Endothelial cell of umbilical vein (primary cell): ENCODE measurements around the gene DVL3. TPM values are rescaled to one million over a fixed set of nuclear protein-coding genes. Genes with fewer than 3 reads are reported as not detected.

Experiments
- BruUV-seq: library from RNA; stranded (reverse); fragments of 400-500 nt; replicated peaks from 2 replicates; lab custom pipeline; 2021; lab: Mats Ljungman, UMichigan
- CTCF ChIA-PET: fragments of 300-600, 350-600 bp; sonication (Branson Sonifier 250); formaldehyde crosslinking; loops from one replicate; lab custom pipeline; 2021; ENCODE audit warnings: antibody characterized with exemption, inconsistent platforms; lab: Charles Lee
- POLR2A ChIA-PET: fragments of 300-600, 350-600 bp; sonication (Branson Sonifier 250); formaldehyde crosslinking; loops from one replicate; lab custom pipeline; 2021; ENCODE audit warnings: antibody characterized with exemption, inconsistent platforms; lab: Charles Lee
- DNase-seq: peaks from one replicate; pipeline ENCODE4 v3.0.0-alpha.2; 2011; ENCODE audit warnings: low read depth, low spot score
- FAIRE-seq: peaks from 2 replicates; lab custom pipeline; 2011; peaks lifted over from hg19 to GRCh38; lab: Jason Lieb, UNC
- H2AFZ ChIP-seq: 2 replicates; pipeline ENCODE4 v1.6.0; 2012; ENCODE audit warnings: low read depth, low read length, control low read depth, inconsistent platforms
- H3K27ac ChIP-seq: 2 replicates; pipeline ENCODE4 v1.5.1; 2011; ENCODE audit warnings: low read depth, mild to moderate bottlenecking, control low read depth, low read length, moderate library complexity; ENCODE audit not compliant: insufficient read depth
- H3K27me3 ChIP-seq, 2 experiments: 2 replicates each; pipeline versions ENCODE4 v1.6.0 to v1.6.1; 2011; ENCODE audit warnings: low read length in 2 of 2, mixed read lengths in 1 of 2; ENCODE audit not compliant: control insufficient read depth in 2 of 2, insufficient read depth in 2 of 2
- H3K36me3 ChIP-seq, 2 experiments: 2 replicates in 1 of 2; 3 replicates in 1 of 2; pipeline ENCODE4 v1.5.1; 2011; ENCODE audit warnings: low read length in 2 of 2, mild to moderate bottlenecking in 1 of 2, moderate library complexity in 1 of 2; ENCODE audit not compliant: control insufficient read depth in 2 of 2, insufficient read depth in 2 of 2; ENCODE audit errors: extremely low read depth in 1 of 2
- H3K4me1 ChIP-seq: 3 replicates; pipeline ENCODE4 v1.5.1; 2011; ENCODE audit warnings: mild to moderate bottlenecking, low read length; ENCODE audit not compliant: control insufficient read depth, insufficient read depth; ENCODE audit errors: extremely low read depth
- H3K4me2 ChIP-seq: 2 replicates; pipeline ENCODE4 v1.6.1; 2011; ENCODE audit warnings: low read length, control low read depth, mixed read lengths; ENCODE audit not compliant: insufficient read depth
- H3K4me3 ChIP-seq, 3 experiments: fragments of 200-600 bp in 1 of 3; sonication (generic), shearing (Covaris generic) in 1 of 3; replicated peaks in 1 of 3; 2 replicates each; pipeline ENCODE4 v1.5.1; 2011 to 2016; ENCODE audit warnings: control low read depth in 3 of 3, low read length in 3 of 3, mild to moderate bottlenecking in 2 of 3, inconsistent platforms in 1 of 3, low read depth in 1 of 3, moderate library complexity in 1 of 3; ENCODE audit not compliant: insufficient read depth in 1 of 3
- H3K79me2 ChIP-seq: 2 replicates; pipeline ENCODE4 v1.6.0; 2012; ENCODE audit warnings: low read length, inconsistent platforms; ENCODE audit not compliant: control insufficient read depth, insufficient read depth
- H3K9ac ChIP-seq: replicated peaks from 2 replicates; pipeline ENCODE3; 2011; ENCODE audit warnings: low read length, control low read depth; ENCODE audit not compliant: insufficient read depth; ENCODE audit errors: extremely low read depth
- H3K9me1 ChIP-seq: replicated peaks from 3 replicates; pipeline ENCODE4 v1.6.0; 2011; ENCODE audit warnings: mild to moderate bottlenecking, low read length; ENCODE audit not compliant: control insufficient read depth, insufficient read depth; ENCODE audit errors: extremely low read depth
- H3K9me3 ChIP-seq: replicated peaks from 2 replicates; pipeline ENCODE4 v1.5.1; 2012; ENCODE audit warnings: low read length, inconsistent platforms; ENCODE audit not compliant: control insufficient read depth, insufficient read depth
- H4K20me1 ChIP-seq: replicated peaks from 2 replicates; pipeline ENCODE3; 2011; ENCODE audit warnings: mild to moderate bottlenecking, low read length; ENCODE audit not compliant: control insufficient read depth, insufficient read depth; ENCODE audit errors: extremely low read depth
- EZH2 ChIP-seq: IDR thresholded peaks from 2 replicates; pipeline ENCODE4 v1.6.1; 2012; ENCODE audit warnings: borderline replicate concordance, low read depth, mild to moderate bottlenecking, moderate library complexity, low read length, inconsistent platforms; ENCODE audit not compliant: severe bottlenecking
- FOS ChIP-seq: IDR thresholded peaks from 2 replicates; pipeline ENCODE4 v1.6.1; 2011; ENCODE audit warnings: mild to moderate bottlenecking, low read length, moderate library complexity, borderline replicate concordance; ENCODE audit not compliant: insufficient read depth
- GATA2 ChIP-seq: IDR thresholded peaks from 2 replicates; pipeline ENCODE4 v1.7.0; 2011; ENCODE audit warnings: low read depth, mild to moderate bottlenecking, moderate library complexity, mixed read lengths, low read length; ENCODE audit not compliant: insufficient read length, insufficient read depth
- JUN ChIP-seq: IDR thresholded peaks from 2 replicates; pipeline ENCODE4 v1.6.1; 2011; ENCODE audit warnings: borderline replicate concordance, low read depth; ENCODE audit not compliant: insufficient read length, insufficient read depth
- MYC ChIP-seq: IDR thresholded peaks from one replicate; pipeline ENCODE4 v1.6.1; 2011; ENCODE audit warnings: mild to moderate bottlenecking, low read depth, low read length
- POLR2A ChIP-seq: IDR thresholded peaks from 2 replicates; pipeline ENCODE4 v1.6.1; 2012; ENCODE audit warnings: low read depth, mild to moderate bottlenecking, control low read depth, low read length
- POLR2AphosphoS5 ChIP-seq: IDR thresholded peaks from 2 replicates; pipeline ENCODE4 v1.6.1; 2012; ENCODE audit warnings: low read depth, mild to moderate bottlenecking, control low read depth, low read length, moderate library complexity; ENCODE audit not compliant: insufficient read depth
- dilution Hi-C: fragments of 300-500 bp; cut with MboI; formaldehyde crosslinking; loops from one replicate; pipeline ENCODE4 v1.15.0; 2019; ENCODE audit warnings: low sequenced_read_pairs; ENCODE audit not compliant: extremely low pct_ligation_motif_present
- intact Hi-C: fragments of 100-400 bp; cut with micrococcal nuclease; formaldehyde crosslinking; loops from one replicate; pipeline ENCODE4 v1.10.0; 2022
- polyA plus RNA-seq, 4 experiments: library from polyadenylated mRNA; depleted of rRNA in 3 of 4; stranded (reverse) in 3 of 4; unstranded in 1 of 4; fragments of >200 nt; gene quantifications; 2 replicates each; pipeline versions ENCODE4 v1.2.1 to v1.2.3, GENCODE V29; 2011 to 2012; ENCODE audit warnings: missing spikeins in 1 of 4
- total RNA-seq: library from RNA; stranded (reverse); gene quantifications from 2 replicates; pipeline ENCODE4 v1.2.3, GENCODE V29; 2021
- TF ChIP-seq, protein P1 (sequence below): IDR thresholded peaks from 2 replicates; pipeline ENCODE4 v1.6.1; 2011; ENCODE audit not compliant: insufficient read depth, insufficient read length
- TF ChIP-seq, protein P2 (sequence below), 2 donors: IDR thresholded peaks; 1 replicate in 1 of 2; 2 replicates in 1 of 2; pipeline ENCODE4 v1.5.1; 2011; ENCODE audit warnings: low read length in 2 of 2, mild to moderate bottlenecking in 2 of 2, moderate library complexity in 2 of 2, control low read depth in 1 of 2, inconsistent platforms in 1 of 2, low read depth in 1 of 2; ENCODE audit not compliant: insufficient read depth in 1 of 2; ENCODE audit errors: extremely low read depth in 1 of 2

DVL3 gene
- total and polyA plus RNA-seq, 2 donors (not counting 3 experiments of a cell fraction or from before 2014, with no cell fraction given) = 43.8 to 59.0 TPM

DNA sequence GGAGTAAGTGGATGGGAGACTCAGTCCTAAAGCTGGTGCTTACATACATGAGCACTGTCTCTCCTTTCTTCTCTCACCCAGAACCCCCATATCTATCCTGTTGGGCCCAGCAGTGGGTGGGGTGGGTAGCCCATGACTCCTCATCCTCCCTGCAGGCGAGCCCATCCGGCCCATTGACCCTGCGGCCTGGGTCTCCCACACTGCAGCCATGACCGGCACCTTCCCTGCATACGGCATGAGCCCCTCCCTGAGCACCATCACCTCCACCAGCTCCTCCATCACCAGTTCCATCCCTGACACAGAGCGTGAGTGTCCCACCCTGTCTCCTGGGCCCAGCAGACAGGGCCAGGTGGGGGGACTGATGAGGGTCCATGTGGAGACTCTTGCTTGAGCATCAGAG, 11.5 kb downstream of the DVL3 start:
- peaks cover 8 to 64% of the 10 kb centered on the region in 2 experiments for H3K36me3 ChIP-seq
- H3K9me3 ChIP-seq = no peaks in the 10 kb centered on the region
- no peak overlapping the region for H3K9ac ChIP-seq
- no peak overlapping the region for H3K4me2 ChIP-seq
- DNase-seq (no peak), FAIRE-seq (no peak)
- TF ChIP-seq, protein P1, sequence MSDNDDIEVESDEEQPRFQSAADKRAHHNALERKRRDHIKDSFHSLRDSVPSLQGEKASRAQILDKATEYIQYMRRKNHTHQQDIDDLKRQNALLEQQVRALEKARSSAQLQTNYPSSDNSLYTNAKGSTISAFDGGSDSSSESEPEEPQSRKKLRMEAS = no peak
- TF ChIP-seq JUN (no peak), GATA2 (no peak)
- TF ChIP-seq, protein P2, sequence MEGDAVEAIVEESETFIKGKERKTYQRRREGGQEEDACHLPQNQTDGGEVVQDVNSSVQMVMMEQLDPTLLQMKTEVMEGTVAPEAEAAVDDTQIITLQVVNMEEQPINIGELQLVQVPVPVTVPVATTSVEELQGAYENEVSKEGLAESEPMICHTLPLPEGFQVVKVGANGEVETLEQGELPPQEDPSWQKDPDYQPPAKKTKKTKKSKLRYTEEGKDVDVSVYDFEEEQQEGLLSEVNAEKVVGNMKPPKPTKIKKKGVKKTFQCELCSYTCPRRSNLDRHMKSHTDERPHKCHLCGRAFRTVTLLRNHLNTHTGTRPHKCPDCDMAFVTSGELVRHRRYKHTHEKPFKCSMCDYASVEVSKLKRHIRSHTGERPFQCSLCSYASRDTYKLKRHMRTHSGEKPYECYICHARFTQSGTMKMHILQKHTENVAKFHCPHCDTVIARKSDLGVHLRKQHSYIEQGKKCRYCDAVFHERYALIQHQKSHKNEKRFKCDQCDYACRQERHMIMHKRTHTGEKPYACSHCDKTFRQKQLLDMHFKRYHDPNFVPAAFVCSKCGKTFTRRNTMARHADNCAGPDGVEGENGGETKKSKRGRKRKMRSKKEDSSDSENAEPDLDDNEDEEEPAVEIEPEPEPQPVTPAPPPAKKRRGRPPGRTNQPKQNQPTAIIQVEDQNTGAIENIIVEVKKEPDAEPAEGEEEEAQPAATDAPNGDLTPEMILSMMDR (IDR thresholded peaks at IDR 0.05; ENCODE audit: extremely low read depth in 1 of 2, insufficient read depth in 1 of 2, low read depth in 1 of 2, low read length in 2 of 2) = no peak
- ChIA-PET CTCF (no interaction called here), POLR2A (no interaction called here)
- no peak overlapping the region for H3K4me3 ChIP-seq
- H4K20me1 ChIP-seq = no peaks in the 10 kb centered on the region
- H3K27me3 ChIP-seq = no peaks in the 10 kb centered on the region
- BruUV-seq = no TSS peak
- dilution Hi-C loops (no loop called here), intact Hi-C loops (no loop called here)
- H2AFZ ChIP-seq = no peak overlapping the region
- H3K79me2 ChIP-seq = peaks cover 3% of the 10 kb centered on the region
- peaks cover 5% of the 10 kb centered on the region for H3K4me1 ChIP-seq
- H3K27ac ChIP-seq = no peak overlapping the region
- no peaks in the 10 kb centered on the region for H3K9me1 ChIP-seq

DNA sequence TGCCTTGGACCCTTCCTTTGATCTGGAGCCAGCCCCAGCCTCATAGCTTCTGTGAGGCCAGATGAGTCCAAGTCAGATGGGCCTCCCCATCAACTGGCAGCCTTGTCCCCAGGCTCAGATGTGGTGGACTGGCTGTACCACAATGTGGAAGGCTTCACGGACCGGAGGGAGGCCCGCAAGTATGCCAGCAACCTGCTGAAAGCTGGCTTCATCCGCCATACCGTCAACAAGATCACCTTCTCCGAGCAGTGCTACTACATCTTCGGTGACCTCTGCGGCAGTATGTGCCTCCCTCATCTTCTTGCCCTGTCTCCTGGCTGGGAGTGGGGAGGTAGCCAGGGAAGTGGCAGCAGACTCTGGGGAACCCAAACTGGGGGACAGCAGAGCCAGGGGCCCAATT, 12.6 kb downstream of the DVL3 start:
- intact Hi-C loops = no loop called here
- H3K9me3 ChIP-seq = no peaks in the 10 kb centered on the region
- H3K4me2 ChIP-seq = no peak overlapping the region

More for the DNA sequence above, 12.6 kb downstream of the DVL3 start:
- no peak for TF ChIP-seq FOS
- TF ChIP-seq EZH2 = no peak
- TF ChIP-seq GATA2 = no peak
- TF ChIP-seq, protein P1 = no peak
- TF ChIP-seq, protein P2 (IDR thresholded peaks at IDR 0.05; ENCODE audit: extremely low read depth in 1 of 2, insufficient read depth in 1 of 2, low read depth in 1 of 2, low read length in 2 of 2) = no peak
- no peak for TF ChIP-seq POLR2AphosphoS5
- no peak for TF ChIP-seq MYC
- TF ChIP-seq POLR2A = no peak
- TF ChIP-seq JUN = no peak
- H3K9me1 ChIP-seq = no peaks in the 10 kb centered on the region
- DNase-seq (no peak), FAIRE-seq (no peak)
- no TSS peak for BruUV-seq
- H3K36me3 ChIP-seq = peaks cover 8 to 70% of the 10 kb centered on the region in 2 experiments
- H3K4me3 ChIP-seq = no peak overlapping the region
- no peak overlapping the region for H3K9ac ChIP-seq
- POLR2A ChIA-PET = no interaction called here
- H4K20me1 ChIP-seq = no peaks in the 10 kb centered on the region
- no peak overlapping the region for H2AFZ ChIP-seq
- H3K79me2 ChIP-seq = no peaks in the 10 kb centered on the region
- no peak overlapping the region for H3K27ac ChIP-seq
- H3K27me3 ChIP-seq = no peaks in the 10 kb centered on the region
- dilution Hi-C loops = no loop called here
- H3K4me1 ChIP-seq = peaks cover 5% of the 10 kb centered on the region
- CTCF ChIA-PET = no interaction called here
